ENCODE measurements around the gene BOLL. TPM values are rescaled to one million over a fixed set of nuclear protein-coding genes. Genes with fewer than 3 reads are reported as not detected.

The BOLL gene
- total and polyA plus RNA-seq, 2 experiments from 2014 or later = 2.0 TPM; not detected in 1

DNA sequence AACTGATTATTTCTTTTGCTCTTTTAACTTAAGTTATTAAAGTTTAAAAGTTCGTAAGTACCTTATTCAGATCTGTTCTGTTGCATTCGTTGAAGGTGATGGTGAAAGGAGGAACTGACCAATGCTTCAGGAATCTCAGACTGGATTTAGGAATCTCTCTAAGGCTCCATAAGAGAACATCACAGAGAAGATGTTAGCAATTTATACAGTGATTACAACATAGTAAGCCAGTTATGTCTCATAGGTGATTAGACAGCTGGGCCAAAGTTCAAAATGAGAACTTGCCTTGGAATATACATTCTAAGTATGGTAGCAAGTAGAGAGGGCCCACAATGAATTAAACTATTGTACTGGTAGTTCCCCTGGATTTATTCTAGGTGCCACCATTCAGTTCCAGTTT, 76.8 kb downstream of the BOLL start (continued):
- TF ChIP-seq, protein P1, sequence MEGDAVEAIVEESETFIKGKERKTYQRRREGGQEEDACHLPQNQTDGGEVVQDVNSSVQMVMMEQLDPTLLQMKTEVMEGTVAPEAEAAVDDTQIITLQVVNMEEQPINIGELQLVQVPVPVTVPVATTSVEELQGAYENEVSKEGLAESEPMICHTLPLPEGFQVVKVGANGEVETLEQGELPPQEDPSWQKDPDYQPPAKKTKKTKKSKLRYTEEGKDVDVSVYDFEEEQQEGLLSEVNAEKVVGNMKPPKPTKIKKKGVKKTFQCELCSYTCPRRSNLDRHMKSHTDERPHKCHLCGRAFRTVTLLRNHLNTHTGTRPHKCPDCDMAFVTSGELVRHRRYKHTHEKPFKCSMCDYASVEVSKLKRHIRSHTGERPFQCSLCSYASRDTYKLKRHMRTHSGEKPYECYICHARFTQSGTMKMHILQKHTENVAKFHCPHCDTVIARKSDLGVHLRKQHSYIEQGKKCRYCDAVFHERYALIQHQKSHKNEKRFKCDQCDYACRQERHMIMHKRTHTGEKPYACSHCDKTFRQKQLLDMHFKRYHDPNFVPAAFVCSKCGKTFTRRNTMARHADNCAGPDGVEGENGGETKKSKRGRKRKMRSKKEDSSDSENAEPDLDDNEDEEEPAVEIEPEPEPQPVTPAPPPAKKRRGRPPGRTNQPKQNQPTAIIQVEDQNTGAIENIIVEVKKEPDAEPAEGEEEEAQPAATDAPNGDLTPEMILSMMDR (conservative IDR thresholded peaks at IDR 0.05; ENCODE audit: low read depth in 2 of 2) = no peak
- TF ChIP-seq CREB1 (CRISPR knock-in tag; IDR thresholded peaks at IDR 0.05; ENCODE audit: low read depth) = no peak
- TF ChIP-seq JUNB (IDR thresholded peaks at IDR 0.05; ENCODE audit: unreplicated experiment) = no peak

DNA sequence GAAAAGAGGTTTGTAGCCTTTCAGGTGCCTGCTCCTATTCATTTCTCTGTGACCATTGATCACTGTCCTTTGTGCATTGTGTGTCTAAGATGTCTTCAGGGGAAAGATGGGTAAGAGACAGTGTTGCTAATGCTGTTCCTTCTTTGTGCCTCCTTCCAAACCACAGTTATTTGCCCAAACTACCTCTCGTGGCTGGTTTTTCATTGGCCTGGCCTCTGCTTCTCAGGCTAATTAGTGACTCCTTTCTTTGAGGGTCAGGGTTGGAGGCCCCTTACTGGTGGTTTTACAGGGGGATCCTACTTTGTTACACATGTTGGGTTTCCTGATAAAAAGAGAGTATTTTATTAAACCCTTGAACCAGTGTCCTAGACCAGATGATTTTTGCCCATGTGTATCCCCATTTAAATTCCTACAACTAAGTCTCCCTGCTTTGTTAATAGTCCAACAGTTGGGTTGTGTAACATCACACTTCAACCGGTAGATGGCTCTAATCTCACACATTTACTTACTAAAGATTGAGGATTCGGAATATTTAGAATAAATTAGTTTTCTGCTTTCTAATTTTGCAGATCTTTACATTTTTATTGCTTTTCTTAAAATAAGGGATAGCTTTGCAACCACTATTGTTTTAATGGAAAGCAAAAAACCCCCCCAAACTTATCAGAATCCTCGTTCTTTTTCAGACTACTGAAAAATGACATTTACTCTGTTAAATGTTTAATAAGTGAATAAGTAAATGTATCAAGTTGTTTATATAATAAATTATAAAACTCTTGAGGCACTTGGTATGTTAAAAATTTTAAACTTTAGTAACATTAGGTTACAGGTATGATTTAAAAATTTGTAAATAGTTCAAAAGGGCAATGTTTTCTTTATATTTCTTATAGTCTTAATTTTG, 77.6 kb downstream of the BOLL start:
- Histone ChIP-seq H3K4me1 (ENCODE audit: insufficient read depth) (peaks cover 24% of the 10 kb centered on the region), H3K79me2 (replicated peaks; ENCODE audit: insufficient read depth) (peaks cover 73% of the 10 kb centered on the region), H3K9me2 (ENCODE audit: insufficient read depth) (no peaks in the 10 kb centered on the region), H3K27me3 (ENCODE audit: insufficient read depth) (no peaks in the 10 kb centered on the region), H3K36me3 (ENCODE audit: insufficient read depth) (peaks cover 10% of the 10 kb centered on the region; the same call in 1 of the 2 replicates), H3K4me3 (peak overlapping the region; percentile 81), H3F3A (replicated peaks; ENCODE audit: low read depth) (no peaks in the 10 kb centered on the region), H2AFZ (no peak overlapping the region), H3K4me2 (peak overlapping the region; percentile 75), H4K20me1 (replicated peaks; ENCODE audit: insufficient read depth) (peaks cover 33% of the 10 kb centered on the region), H3K27ac (ENCODE audit: low read depth) (no peak overlapping the region)
- H3K9me3 Mint-ChIP-seq = no peaks in the 10 kb centered on the region; the same call in 2 of the 3 replicates
- no peak overlapping the region for H3K27ac Mint-ChIP-seq
- TF ChIP-seq, protein P1 (conservative IDR thresholded peaks at IDR 0.05; ENCODE audit: low read depth in 2 of 2) = peak; percentile 62 to 91
- TF ChIP-seq ZNF331 (CRISPR knock-in tag; IDR thresholded peaks at IDR 0.05; ENCODE audit: low read depth) = no peak
- TF ChIP-seq ETS1 (IDR thresholded peaks at IDR 0.05) = no peak
- TF ChIP-seq EZH2phosphoT487 (IDR thresholded peaks at IDR 0.05; ENCODE audit: unreplicated experiment) = no peak
- TF ChIP-seq NANOG (IDR thresholded peaks at IDR 0.05; ENCODE audit: borderline replicate concordance) = no peak
- TF ChIP-seq POLR2AphosphoS5 (IDR thresholded peaks at IDR 0.05; ENCODE audit: low read depth) = no peak
- H3K4me3 Mint-ChIP-seq = peak overlapping the region; percentile 92
- peaks cover 28% of the 10 kb centered on the region for H3K4me1 Mint-ChIP-seq
- peaks cover 14% of the 10 kb centered on the region for H3K27me3 Mint-ChIP-seq (ENCODE audit: insufficient read depth, low read depth, poor library complexity)
- H3K36me3 Mint-ChIP-seq (ENCODE audit: low read depth) = peaks cover 38% of the 10 kb centered on the region
- DNase-seq (ENCODE audit: low spot score) (peak; percentile 69), ATAC-seq (no peak; the same call in 2 of the 3 replicates)
